Activated CD4-positive, alpha-beta T cell treated with anti-CD3 and anti-CD28 coated beads for 36 hours (primary cell): Measurements from ENCODE around the gene GNG12. TPM values are rescaled to one million over a fixed set of nuclear protein-coding genes. Genes with fewer than 3 reads are reported as not detected.

Experiments
- ATAC-seq: fragments of 200-7000 bp; cut with Tn5 transposase; one replicate; pipeline ENCODE4 v1.10.0; 2021; ENCODE audit warnings: mild to moderate bottlenecking, moderate library complexity
- CTCF ChIA-PET: fragments of 350-600 bp; sonication (Branson Sonifier 250); formaldehyde crosslinking; loops from one replicate; lab custom pipeline; 2021; ENCODE audit warnings: antibody characterized with exemption; lab: Charles Lee
- POLR2A ChIA-PET: fragments of 350-600 bp; sonication (Branson Sonifier 250); formaldehyde crosslinking; loops from one replicate; lab custom pipeline; 2021; ENCODE audit warnings: antibody characterized with exemption, inconsistent platforms; lab: Charles Lee
- DNase-seq: peaks from one replicate; pipeline ENCODE4 v3.0.0-alpha.2; 2020
- H3K27ac Mint-ChIP-seq: one replicate; pipeline ENCODE4 v1.8.0; 2021; ENCODE audit warnings: mixed read lengths
- H3K27me3 Mint-ChIP-seq: one replicate; pipeline ENCODE4 v1.8.0; 2021; ENCODE audit warnings: mixed read lengths
- H3K36me3 Mint-ChIP-seq: one replicate; pipeline ENCODE4 v1.8.0; 2021; ENCODE audit warnings: low read depth, mixed read lengths
- H3K4me1 Mint-ChIP-seq: one replicate; pipeline ENCODE4 v1.8.0; 2021; ENCODE audit warnings: mixed read lengths
- H3K4me3 Mint-ChIP-seq: one replicate; pipeline ENCODE4 v1.8.0; 2021; ENCODE audit warnings: mild to moderate bottlenecking, moderate library complexity, mixed read lengths
- H3K9me3 Mint-ChIP-seq: one replicate; pipeline ENCODE4 v1.8.0; 2021; ENCODE audit warnings: low read depth, mixed read lengths
- intact Hi-C, 2 experiments: fragments of 100-400 bp; cut with DNase I in 1 of 2; cut with micrococcal nuclease in 1 of 2; formaldehyde crosslinking; loops; one replicate each; pipeline versions ENCODE4 v1.14.2 to v1.15.1; 2022 to 2024; cut with DNase I, micrococcal nuclease
- total RNA-seq, 2 experiments: library from RNA; stranded (reverse); gene quantifications; one replicate each; pipeline ENCODE4 v1.2.3, GENCODE V29; 2021

GNG12 gene
- total RNA-seq, 2 experiments from 2014 or later, result 0.07 to 0.11 TPM

GRCh38 chr1:67856921-67857320, 23.7 kb upstream of the GNG12 start:
- no peaks in the 10 kb centered on the region for H3K36me3 Mint-ChIP-seq
- no peak for DNase-seq
- POLR2A ChIA-PET, result interaction anchor here (0.6 kb wide), 1 partner anchor 9 kb away, joined by 5 read pairs; no protein-coding TSS in a partner anchor
- no peak overlapping the region for H3K27ac Mint-ChIP-seq
- intact Hi-C loops, result loop anchor here in 1 of 2 experiments (10.0 kb wide), 1 partner anchor 158 kb away; no protein-coding TSS in a partner anchor
- H3K4me3 Mint-ChIP-seq, result no peak overlapping the region
- no peaks in the 10 kb centered on the region for H3K9me3 Mint-ChIP-seq
- no peak for ATAC-seq
- CTCF ChIA-PET, result interaction anchor here (1.6 kb wide), 1 partner anchor 48 kb away, joined by 3 read pairs; no protein-coding TSS in a partner anchor
- H3K4me1 Mint-ChIP-seq, result no peaks in the 10 kb centered on the region
- H3K27me3 Mint-ChIP-seq, result peaks cover 19% of the 10 kb centered on the region

GRCh38 chr1:67855961-67856360, 22.7 kb upstream of the GNG12 start:
- no peak overlapping the region for H3K27ac Mint-ChIP-seq
- ChIA-PET CTCF (interaction anchor here (1.6 kb wide), 1 partner anchor 49 kb away, joined by 3 read pairs; no protein-coding TSS in a partner anchor), POLR2A (no interaction called here)
- no peaks in the 10 kb centered on the region for H3K9me3 Mint-ChIP-seq
- intact Hi-C loops, result loop anchor here in 1 of 2 experiments (10.0 kb wide), 1 partner anchor 159 kb away; no protein-coding TSS in a partner anchor
- no peak for DNase-seq
- ATAC-seq, result no peak
- H3K36me3 Mint-ChIP-seq, result no peaks in the 10 kb centered on the region
- no peak overlapping the region for H3K4me3 Mint-ChIP-seq
- H3K4me1 Mint-ChIP-seq, result no peaks in the 10 kb centered on the region
- H3K27me3 Mint-ChIP-seq, result peaks cover 16% of the 10 kb centered on the region

- no peak for DNase-seq
- no peaks in the 10 kb centered on the region for H3K9me3 Mint-ChIP-seq
- H3K27ac Mint-ChIP-seq, result no peak overlapping the region
- POLR2A ChIA-PET, result no interaction called here
- ATAC-seq, result no peak
- H3K36me3 Mint-ChIP-seq, result no peaks in the 10 kb centered on the region
- intact Hi-C loops, result loop anchor here in 1 of 2 experiments (10.0 kb wide), 1 partner anchor 159 kb away; no protein-coding TSS in a partner anchor
- CTCF ChIA-PET, result interaction anchor here (1.6 kb wide), 1 partner anchor 49 kb away, joined by 3 read pairs; no protein-coding TSS in a partner anchor
- no peaks in the 10 kb centered on the region for H3K4me1 Mint-ChIP-seq
- no peak overlapping the region for H3K4me3 Mint-ChIP-seq
- H3K27me3 Mint-ChIP-seq, result peaks cover 13% of the 10 kb centered on the region
Observed at GRCh38 chr1:67855444-67855843, 22.2 kb upstream of the GNG12 start.

GRCh38 chr1:67853704-67854103, 20.4 kb upstream of the GNG12 start:
- no peaks in the 10 kb centered on the region for H3K36me3 Mint-ChIP-seq
- no peaks in the 10 kb centered on the region for H3K9me3 Mint-ChIP-seq
- H3K4me3 Mint-ChIP-seq, result no peak overlapping the region
- H3K27ac Mint-ChIP-seq, result no peak overlapping the region
- no peaks in the 10 kb centered on the region for H3K4me1 Mint-ChIP-seq
- ATAC-seq (peak; percentile 60), DNase-seq (peak; percentile 57)
- H3K27me3 Mint-ChIP-seq, result peaks cover 14% of the 10 kb centered on the region
- CTCF ChIA-PET, result interaction anchor here (0.6 to 0.9 kb wide), 3 partner anchors 18 to 145 kb away, joined by 3 to 4 read pairs (median 3); no protein-coding TSS in a partner anchor
- intact Hi-C loops, result loop anchor here (1.0 to 10.0 kb wide), 8 partner anchors 86 to 1884 kb away; partner anchors contain the start of gene DIRAS3 (in 1 of the 2)
- POLR2A ChIA-PET, result no interaction called here

- intact Hi-C loops, result loop anchor here (2.0 to 10.0 kb wide), 9 partner anchors 84 to 1886 kb away; partner anchors contain the start of gene DIRAS3 (in 1 of the 2)
- no peak for ATAC-seq
- H3K36me3 Mint-ChIP-seq, result no peaks in the 10 kb centered on the region
- H3K9me3 Mint-ChIP-seq, result no peaks in the 10 kb centered on the region
- DNase-seq, result no peak
- H3K27ac Mint-ChIP-seq, result no peak overlapping the region
- CTCF ChIA-PET, result interaction anchor here (0.7 to 2.0 kb wide), 4 partner anchors 8 to 748 kb away, joined by 3 to 7 read pairs (median 4); no protein-coding TSS in a partner anchor
- no peak overlapping the region for H3K4me3 Mint-ChIP-seq
- H3K27me3 Mint-ChIP-seq, result peaks cover 9% of the 10 kb centered on the region
- POLR2A ChIA-PET, result no interaction called here
- H3K4me1 Mint-ChIP-seq, result no peaks in the 10 kb centered on the region
Observed at GRCh38 chr1:67851800-67852199, 18.5 kb upstream of the GNG12 start.

- Mint-ChIP-seq H3K4me3 (no peak overlapping the region), H3K27me3 (peaks cover 9% of the 10 kb centered on the region), H3K4me1 (no peaks in the 10 kb centered on the region), H3K36me3 (no peaks in the 10 kb centered on the region), H3K9me3 (no peaks in the 10 kb centered on the region), H3K27ac (no peak overlapping the region)
- ATAC-seq (peak; percentile 33), DNase-seq (peak; percentile 60)
- intact Hi-C loops, result loop anchor here (1.0 to 10.0 kb wide), 9 partner anchors 83 to 1887 kb away; partner anchors contain the start of gene DIRAS3 (in 1 of the 2)
- CTCF ChIA-PET, result interaction anchor here (0.8 to 2.0 kb wide), 11 partner anchors 9 to 496 kb away, joined by 3 to 7 read pairs (median 4); no protein-coding TSS in a partner anchor
- POLR2A ChIA-PET, result no interaction called here
Observed at GRCh38 chr1:67850611-67851075, 17.4 kb upstream of the GNG12 start.

- intact Hi-C loops, result loop anchor here (1.0 to 10.0 kb wide), 9 partner anchors 83 to 1887 kb away; partner anchors contain the start of gene DIRAS3 (in 1 of the 2)
- ChIA-PET POLR2A (no interaction called here), CTCF (interaction anchor here (0.8 to 2.0 kb wide), 9 partner anchors 10 to 316 kb away, joined by 3 to 7 read pairs (median 5); no protein-coding TSS in a partner anchor)
- H3K36me3 Mint-ChIP-seq, result no peaks in the 10 kb centered on the region
- H3K4me3 Mint-ChIP-seq, result no peak overlapping the region
- H3K9me3 Mint-ChIP-seq, result no peaks in the 10 kb centered on the region
- ATAC-seq (no peak), DNase-seq (peak; percentile 25)
- H3K4me1 Mint-ChIP-seq, result no peaks in the 10 kb centered on the region
- no peak overlapping the region for H3K27ac Mint-ChIP-seq
- H3K27me3 Mint-ChIP-seq, result peaks cover 7% of the 10 kb centered on the region
Observed at GRCh38 chr1:67850151-67850551, 16.9 kb upstream of the GNG12 start.

- peaks cover 11% of the 10 kb centered on the region for H3K27me3 Mint-ChIP-seq
- no peak overlapping the region for H3K27ac Mint-ChIP-seq
- ChIA-PET CTCF (interaction anchor here (1.0 to 1.5 kb wide), 2 partner anchors 87 to 286 kb away, joined by 3 to 5 read pairs; no protein-coding TSS in a partner anchor), POLR2A (no interaction called here)
- DNase-seq (no peak), ATAC-seq (no peak)
- intact Hi-C loops, result no loop called here
- H3K4me1 Mint-ChIP-seq, result no peaks in the 10 kb centered on the region
- H3K4me3 Mint-ChIP-seq, result no peak overlapping the region
- no peaks in the 10 kb centered on the region for H3K9me3 Mint-ChIP-seq
- H3K36me3 Mint-ChIP-seq, result no peaks in the 10 kb centered on the region
Observed at GRCh38 chr1:67847466-67847865, 14.2 kb upstream of the GNG12 start.

GRCh38 chr1:67846538-67846937, 13.3 kb upstream of the GNG12 start:
- Mint-ChIP-seq H3K4me1 (no peaks in the 10 kb centered on the region), H3K36me3 (no peaks in the 10 kb centered on the region), H3K4me3 (no peak overlapping the region), H3K27me3 (peaks cover 11% of the 10 kb centered on the region), H3K9me3 (no peaks in the 10 kb centered on the region), H3K27ac (no peak overlapping the region)
- intact Hi-C loops, result no loop called here
- DNase-seq (no peak), ATAC-seq (no peak)
- ChIA-PET CTCF (interaction anchor here (0.6 to 2.3 kb wide), 5 partner anchors 15 to 285 kb away, joined by 3 to 6 read pairs (median 5); no protein-coding TSS in a partner anchor), POLR2A (no interaction called here)

GRCh38 chr1:67844988-67845387, 11.7 kb upstream of the GNG12 start:
- intact Hi-C loops, result no loop called here
- H3K36me3 Mint-ChIP-seq, result no peaks in the 10 kb centered on the region
- ATAC-seq, result no peak
- H3K27me3 Mint-ChIP-seq, result peaks cover 14% of the 10 kb centered on the region
- ChIA-PET POLR2A (no interaction called here), CTCF (interaction anchor here (0.8 to 2.3 kb wide), 3 partner anchors 14 to 78 kb away, joined by 3 to 6 read pairs (median 3); no protein-coding TSS in a partner anchor)
- no peak overlapping the region for H3K4me3 Mint-ChIP-seq
- no peak overlapping the region for H3K27ac Mint-ChIP-seq
- H3K4me1 Mint-ChIP-seq, result no peaks in the 10 kb centered on the region
- no peaks in the 10 kb centered on the region for H3K9me3 Mint-ChIP-seq
- no peak for DNase-seq

GRCh38 chr1:67843746-67844145, 10.5 kb upstream of the GNG12 start:
- no peaks in the 10 kb centered on the region for H3K36me3 Mint-ChIP-seq
- H3K4me3 Mint-ChIP-seq, result no peak overlapping the region
- H3K27me3 Mint-ChIP-seq, result peaks cover 13% of the 10 kb centered on the region
- ChIA-PET POLR2A (no interaction called here), CTCF (no interaction called here)
- DNase-seq (no peak), ATAC-seq (no peak)
- no peak overlapping the region for H3K27ac Mint-ChIP-seq
- intact Hi-C loops, result no loop called here
- no peaks in the 10 kb centered on the region for H3K4me1 Mint-ChIP-seq
- no peaks in the 10 kb centered on the region for H3K9me3 Mint-ChIP-seq
